Cardiac muscle cell (in vitro differentiated cells and primary cell): ENCODE data around the gene NATD1. TPM values are rescaled to one million over a fixed set of nuclear protein-coding genes. Genes with fewer than 3 reads are reported as not detected.

Experiments
- DNase-seq, 2 donors: peaks; one replicate each; pipeline versions ENCODE4 v3.0.0 to v3.0.0-alpha.2; 2010 to 2017; ENCODE audit warnings: low read depth in 1 of 2, low spot score in 1 of 2
- H3K27ac ChIP-seq: fragments of 200-600 bp; sonication (generic); 2 replicates; pipeline ENCODE4 v1.5.1; 2016
- H3K27me3 ChIP-seq: fragments of 200-600 bp; sonication (generic); 2 replicates; pipeline ENCODE4 v1.6.0; 2016; ENCODE audit warnings: control low read depth
- H3K36me3 ChIP-seq: fragments of 200-600 bp; sonication (generic); 2 replicates; pipeline ENCODE4 v1.5.1; 2016; ENCODE audit warnings: control low read depth
- H3K4me1 ChIP-seq: fragments of 200-600 bp; sonication (generic); 2 replicates; pipeline ENCODE4 v1.8.1; 2017; ENCODE audit warnings: low read depth, mild to moderate bottlenecking, mixed run types
- H3K4me3 ChIP-seq: fragments of 200-600 bp; sonication (generic); 2 replicates; pipeline ENCODE4 v1.5.1; 2016; ENCODE audit warnings: mild to moderate bottlenecking
- H3K9me3 ChIP-seq: fragments of 200-600 bp; sonication (generic); 2 replicates; pipeline ENCODE4 v1.5.1; 2017; ENCODE audit warnings: low read depth, mild to moderate bottlenecking, control low read depth
- CTCF ChIP-seq: IDR thresholded peaks from 2 replicates; pipeline ENCODE4 v1.5.1; 2012; ENCODE audit warnings: low read depth, mild to moderate bottlenecking, low read length
- polyA plus RNA-seq: library from polyadenylated mRNA; unstranded; fragments of >200 nt; fragmentation: Nextera tagmentation; extraction: Ambion mirVana; gene quantifications from 2 replicates; pipeline ENCODE4 v1.2.1, GENCODE V29; 2016
- total RNA-seq: library from RNA; depleted of rRNA; stranded (reverse); fragments of >200 nt; gene quantifications from 2 replicates; pipeline ENCODE4 v1.2.3, GENCODE V29; 2016

NATD1 gene
- total and polyA plus RNA-seq, 2 experiments from 2014 or later, result 12.7 to 28.4 TPM

GRCh38 chr17:21268596-21269188, 15.5 kb upstream of the NATD1 start:
- Histone ChIP-seq H3K27ac (no peak overlapping the region), H3K27me3 (no peaks in the 10 kb centered on the region), H3K36me3 (no peaks in the 10 kb centered on the region), H3K4me1 (no peaks in the 10 kb centered on the region), H3K9me3 (no peaks in the 10 kb centered on the region), H3K4me3 (no peak overlapping the region)
- no peak for DNase-seq
- TF ChIP-seq CTCF, result no peak

GRCh38 chr17:21263376-21263775, 10.2 kb upstream of the NATD1 start:
- Histone ChIP-seq H3K4me1 (no peaks in the 10 kb centered on the region), H3K9me3 (no peaks in the 10 kb centered on the region), H3K27me3 (no peaks in the 10 kb centered on the region), H3K27ac (no peak overlapping the region), H3K36me3 (no peaks in the 10 kb centered on the region), H3K4me3 (no peak overlapping the region)
- peak in 1 of 2 donors; percentile 49 for DNase-seq
- no peak for TF ChIP-seq CTCF

GRCh38 chr17:21262259-21262993, 9.2 kb upstream of the NATD1 start:
- H3K9me3 ChIP-seq, result no peaks in the 10 kb centered on the region
- no peak for TF ChIP-seq CTCF
- no peak for DNase-seq
- no peaks in the 10 kb centered on the region for H3K4me1 ChIP-seq
- no peak overlapping the region for H3K4me3 ChIP-seq
- H3K36me3 ChIP-seq, result no peaks in the 10 kb centered on the region
- H3K27me3 ChIP-seq, result no peaks in the 10 kb centered on the region
- no peak overlapping the region for H3K27ac ChIP-seq

GRCh38 chr17:21258593-21258992, 5.4 kb upstream of the NATD1 start:
- H3K36me3 ChIP-seq, result no peaks in the 10 kb centered on the region
- H3K4me1 ChIP-seq, result no peaks in the 10 kb centered on the region
- no peaks in the 10 kb centered on the region for H3K27me3 ChIP-seq
- no peak for DNase-seq
- H3K4me3 ChIP-seq, result no peak overlapping the region
- H3K27ac ChIP-seq, result no peak overlapping the region
- no peak for TF ChIP-seq CTCF
- no peaks in the 10 kb centered on the region for H3K9me3 ChIP-seq

GRCh38 chr17:21253646-21254441, 634 bp upstream of the NATD1 start:
- no peak for DNase-seq
- H3K27me3 ChIP-seq, result no peaks in the 10 kb centered on the region
- H3K27ac ChIP-seq, result peak overlapping the region; percentile 84
- H3K4me1 ChIP-seq, result peaks cover 2% of the 10 kb centered on the region
- no peak for TF ChIP-seq CTCF
- peak overlapping the region; percentile 48 for H3K4me3 ChIP-seq
- no peaks in the 10 kb centered on the region for H3K9me3 ChIP-seq
- no peaks in the 10 kb centered on the region for H3K36me3 ChIP-seq
